Memory B cell (primary cell): ENCODE measurements around the gene SHQ1.

Experiments used
- ATAC-seq: fragments of 150-1000 bp; cut with Tn5 transposase; 2 replicates; pipeline ENCODE4 v1.10.0; 2021; ENCODE audit warnings: low read depth, mild to moderate bottlenecking, moderate library complexity
- DNase-seq, 2 donors: peaks; one replicate each; pipeline ENCODE4 v3.0.0; 2022; ENCODE audit warnings: low spot score in 2 of 2
- H3K27ac Mint-ChIP-seq: one replicate; pipeline ENCODE4 v1.8.0; 2022; ENCODE audit warnings: mild to moderate bottlenecking, moderate library complexity, mixed read lengths
- H3K27me3 Mint-ChIP-seq: one replicate; pipeline ENCODE4 v1.8.0; 2022; ENCODE audit warnings: mixed read lengths
- H3K36me3 Mint-ChIP-seq: one replicate; pipeline ENCODE4 v1.8.0; 2022; ENCODE audit warnings: mild to moderate bottlenecking, mixed read lengths
- H3K4me1 Mint-ChIP-seq: one replicate; pipeline ENCODE4 v1.8.0; 2022; ENCODE audit warnings: mixed read lengths
- H3K4me3 Mint-ChIP-seq: one replicate; pipeline ENCODE4 v1.8.0; 2022; ENCODE audit warnings: mild to moderate bottlenecking, moderate library complexity, mixed read lengths
- H3K9me3 Mint-ChIP-seq: one replicate; pipeline ENCODE4 v1.8.0; 2022; ENCODE audit warnings: mixed read lengths

SHQ1 gene

GRCh38 chr3:72766866-72767265, 81.4 kb downstream of the SHQ1 start:
- ATAC-seq (no peak), DNase-seq (no peak)
- no peak overlapping the region for H3K27ac Mint-ChIP-seq
- H3K27me3 Mint-ChIP-seq, result peaks cover 8% of the 10 kb centered on the region
- H3K4me1 Mint-ChIP-seq, result no peaks in the 10 kb centered on the region
- H3K9me3 Mint-ChIP-seq, result no peaks in the 10 kb centered on the region
- H3K36me3 Mint-ChIP-seq, result peaks cover 44% of the 10 kb centered on the region
- H3K4me3 Mint-ChIP-seq, result no peak overlapping the region

- peaks cover 7% of the 10 kb centered on the region for H3K27me3 Mint-ChIP-seq
- no peak overlapping the region for H3K27ac Mint-ChIP-seq
- ATAC-seq, result no peak
- no peaks in the 10 kb centered on the region for H3K9me3 Mint-ChIP-seq
- H3K36me3 Mint-ChIP-seq, result peaks cover 39% of the 10 kb centered on the region
- H3K4me3 Mint-ChIP-seq, result no peak overlapping the region
- DNase-seq, result no peak
- no peaks in the 10 kb centered on the region for H3K4me1 Mint-ChIP-seq
Observed at GRCh38 chr3:72763751-72764440, 84.3 kb downstream of the SHQ1 start.

- Mint-ChIP-seq H3K27me3 (peaks cover 10% of the 10 kb centered on the region), H3K36me3 (peaks cover 32% of the 10 kb centered on the region), H3K27ac (no peak overlapping the region), H3K9me3 (no peaks in the 10 kb centered on the region), H3K4me3 (no peak overlapping the region), H3K4me1 (peaks cover 8% of the 10 kb centered on the region)
- DNase-seq (no peak), ATAC-seq (no peak)
Observed at GRCh38 chr3:72761410-72761809, 86.8 kb downstream of the SHQ1 start.

GRCh38 chr3:72760225-72760624, 88.0 kb downstream of the SHQ1 start:
- DNase-seq (no peak), ATAC-seq (no peak)
- H3K4me1 Mint-ChIP-seq, result peaks cover 8% of the 10 kb centered on the region
- no peak overlapping the region for H3K27ac Mint-ChIP-seq
- H3K27me3 Mint-ChIP-seq, result peaks cover 7% of the 10 kb centered on the region
- H3K4me3 Mint-ChIP-seq, result no peak overlapping the region
- no peaks in the 10 kb centered on the region for H3K9me3 Mint-ChIP-seq
- H3K36me3 Mint-ChIP-seq, result peaks cover 27% of the 10 kb centered on the region

GRCh38 chr3:72756900-72757299, 91.3 kb downstream of the SHQ1 start:
- peak; percentile 28 to 64 for DNase-seq
- Mint-ChIP-seq H3K9me3 (no peaks in the 10 kb centered on the region), H3K27ac (no peak overlapping the region), H3K27me3 (peaks cover 7% of the 10 kb centered on the region), H3K36me3 (peaks cover 9% of the 10 kb centered on the region), H3K4me1 (peaks cover 8% of the 10 kb centered on the region), H3K4me3 (peak overlapping the region; percentile 22)
- peak; percentile 99 for ATAC-seq

GRCh38 chr3:72754582-72754981, 93.7 kb downstream of the SHQ1 start:
- H3K36me3 Mint-ChIP-seq, result peaks cover 12% of the 10 kb centered on the region
- H3K4me3 Mint-ChIP-seq, result no peak overlapping the region
- ATAC-seq, result no peak
- H3K9me3 Mint-ChIP-seq, result no peaks in the 10 kb centered on the region
- H3K4me1 Mint-ChIP-seq, result peaks cover 10% of the 10 kb centered on the region
- H3K27me3 Mint-ChIP-seq, result peaks cover 7% of the 10 kb centered on the region
- DNase-seq, result no peak
- H3K27ac Mint-ChIP-seq, result no peak overlapping the region

GRCh38 chr3:72753495-72753894, 94.8 kb downstream of the SHQ1 start:
- no peaks in the 10 kb centered on the region for H3K9me3 Mint-ChIP-seq
- DNase-seq (no peak), ATAC-seq (no peak)
- peaks cover 10% of the 10 kb centered on the region for H3K4me1 Mint-ChIP-seq
- H3K4me3 Mint-ChIP-seq, result no peak overlapping the region
- peaks cover 8% of the 10 kb centered on the region for H3K27me3 Mint-ChIP-seq
- no peak overlapping the region for H3K27ac Mint-ChIP-seq
- peaks cover 16% of the 10 kb centered on the region for H3K36me3 Mint-ChIP-seq

- peaks cover 24% of the 10 kb centered on the region for H3K36me3 Mint-ChIP-seq
- no peak overlapping the region for H3K27ac Mint-ChIP-seq
- ATAC-seq, result no peak
- peaks cover 14% of the 10 kb centered on the region for H3K27me3 Mint-ChIP-seq
- peaks cover 2% of the 10 kb centered on the region for H3K4me1 Mint-ChIP-seq
- H3K4me3 Mint-ChIP-seq, result no peak overlapping the region
- no peaks in the 10 kb centered on the region for H3K9me3 Mint-ChIP-seq
- no peak for DNase-seq
Observed at GRCh38 chr3:72750405-72750965, 97.8 kb downstream of the SHQ1 start.

GRCh38 chr3:72748659-72749058, 99.6 kb downstream of the SHQ1 start:
- Mint-ChIP-seq H3K4me1 (peaks cover 5% of the 10 kb centered on the region), H3K27ac (no peak overlapping the region), H3K27me3 (peaks cover 18% of the 10 kb centered on the region), H3K9me3 (no peaks in the 10 kb centered on the region), H3K36me3 (peaks cover 20% of the 10 kb centered on the region), H3K4me3 (no peak overlapping the region)
- ATAC-seq, result no peak
- no peak for DNase-seq

- no peak for DNase-seq
- Mint-ChIP-seq H3K27ac (no peak overlapping the region), H3K9me3 (no peaks in the 10 kb centered on the region), H3K4me1 (peaks cover 6% of the 10 kb centered on the region), H3K27me3 (peaks cover 22% of the 10 kb centered on the region), H3K36me3 (peaks cover 20% of the 10 kb centered on the region), H3K4me3 (no peak overlapping the region)
- no peak for ATAC-seq
Observed at GRCh38 chr3:72746430-72747411, 101.5 kb downstream of the SHQ1 start.

- no peak for ATAC-seq
Observed at GRCh38 chr3:72745146-72745999, 102.9 kb downstream of the SHQ1 start.

GRCh38 chr3:72744330-72744729, 103.9 kb downstream of the SHQ1 start:
- no peaks in the 10 kb centered on the region for H3K9me3 Mint-ChIP-seq

More at GRCh38 chr3:72745146-72745999, 102.9 kb downstream of the SHQ1 start:
- peaks cover 25% of the 10 kb centered on the region for H3K27me3 Mint-ChIP-seq
- H3K36me3 Mint-ChIP-seq, result peaks cover 20% of the 10 kb centered on the region
- no peaks in the 10 kb centered on the region for H3K9me3 Mint-ChIP-seq
- peaks cover 6% of the 10 kb centered on the region for H3K4me1 Mint-ChIP-seq
- no peak overlapping the region for H3K4me3 Mint-ChIP-seq
- no peak overlapping the region for H3K27ac Mint-ChIP-seq
- DNase-seq, result no peak

More at GRCh38 chr3:72744330-72744729, 103.9 kb downstream of the SHQ1 start:
- ATAC-seq (no peak), DNase-seq (no peak)
- peaks cover 28% of the 10 kb centered on the region for H3K27me3 Mint-ChIP-seq
- H3K4me3 Mint-ChIP-seq, result no peak overlapping the region
- no peak overlapping the region for H3K27ac Mint-ChIP-seq
- peaks cover 4% of the 10 kb centered on the region for H3K4me1 Mint-ChIP-seq
- H3K36me3 Mint-ChIP-seq, result peaks cover 13% of the 10 kb centered on the region
